ENCODE data around the gene SYTL3. TPM values are rescaled to one million over a fixed set of nuclear protein-coding genes. Genes with fewer than 3 reads are reported as not detected.

Gene SYTL3
- total RNA-seq, 1 experiment from 2014 or later = 0.09 TPM

GRCh38 chr6:158667360-158667981 is 17.6 kb downstream of the SYTL3 start:
- H3K9me3 Mint-ChIP-seq = no peaks in the 10 kb centered on the region
- no peaks in the 10 kb centered on the region for H4K20me1 ChIP-seq (ENCODE audit: control insufficient read depth, insufficient read depth, insufficient read length)

More at GRCh38 chr6:158667360-158667981, 17.6 kb downstream of the SYTL3 start:
- Mint-ChIP-seq H3K4me3 (no peak overlapping the region), H3K27me3 (ENCODE audit: low read depth) (peaks cover 10% of the 10 kb centered on the region), H3K4me1 (peaks cover 17 to 18% of the 10 kb centered on the region in 2 experiments), H3K27ac (no peak overlapping the region), H3K36me3 (ENCODE audit: insufficient read depth in 1 of 3, low read depth in 3 of 3) (no peaks in the 10 kb centered on the region)
- WGBS (ENCODE audit: extremely low coverage, insufficient read length, low lambda C conversion rate) = no CpG with 5 or more reads among the region's 8 CpGs
- H3K56ac ChIP-seq (ENCODE audit: insufficient read length, low read depth, low read length) = no peak overlapping the region
- H3K23ac ChIP-seq (ENCODE audit: insufficient read length, low read depth, low read length) = no peak overlapping the region
- no peaks in the 10 kb centered on the region for H3K79me2 ChIP-seq (ENCODE audit: insufficient read depth, low read length)
- H4K5ac ChIP-seq (ENCODE audit: insufficient read length, low read depth, low read length) = no peak overlapping the region
- no peaks in the 10 kb centered on the region for H3K27me3 ChIP-seq (ENCODE audit: insufficient read depth, low read length)
- H2AK5ac ChIP-seq (ENCODE audit: insufficient read length, low read length) = no peak overlapping the region
- H3K9me3 ChIP-seq (ENCODE audit: control insufficient read depth, low read depth, low read length) = no peaks in the 10 kb centered on the region
- no peak for DNase-seq
- H3K27ac ChIP-seq (ENCODE audit: insufficient read length, low read depth, low read length) = no peak overlapping the region
- H3K14ac ChIP-seq (ENCODE audit: insufficient read depth, low read length) = no peak overlapping the region
- no peak overlapping the region for H2BK12ac ChIP-seq (ENCODE audit: insufficient read length, low read depth, low read length)
- no peak overlapping the region for H2BK20ac ChIP-seq (ENCODE audit: low read depth, low read length, poor library complexity, severe bottlenecking)
- no peaks in the 10 kb centered on the region for H3K4me1 ChIP-seq (ENCODE audit: insufficient read depth, low read length)
- no peak overlapping the region for H2AFZ ChIP-seq (ENCODE audit: low read length)
- no peak overlapping the region for H3K9ac ChIP-seq (ENCODE audit: extremely low read depth, insufficient read length, low read length)
- no peak overlapping the region for H2BK120ac ChIP-seq (ENCODE audit: low read depth, low read length, poor library complexity, severe bottlenecking)
- H2BK5ac ChIP-seq (ENCODE audit: insufficient read length, low read length) = no peak overlapping the region
- no peak overlapping the region for H2BK15ac ChIP-seq (ENCODE audit: low read depth, low read length)
- no peak for TF ChIP-seq CTCF (conservative IDR thresholded peaks at IDR 0.05)
- no peak overlapping the region for H3K4me2 ChIP-seq (ENCODE audit: insufficient read depth, insufficient read length, low read length)
- no peak overlapping the region for H3T11ph ChIP-seq (ENCODE audit: low read length)
- no peak overlapping the region for H4K8ac ChIP-seq (replicated peaks; ENCODE audit: insufficient read length, low read depth, low read length)
- H3K18ac ChIP-seq (ENCODE audit: insufficient read length, low read depth, low read length) = no peak overlapping the region
- H4K91ac ChIP-seq (ENCODE audit: insufficient read length, low read depth, low read length) = no peak overlapping the region
- H3K4ac ChIP-seq (ENCODE audit: low read depth, low read length) = no peak overlapping the region
- no peaks in the 10 kb centered on the region for H3K23me2 ChIP-seq (ENCODE audit: insufficient read length, low read depth, low read length, poor library complexity, severe bottlenecking)
- H3K79me1 ChIP-seq (ENCODE audit: insufficient read depth, low read depth, low read length, poor library complexity, severe bottlenecking) = no peaks in the 10 kb centered on the region

Measured in H9 (cell line).